OCI-M2 (cell line): Measurements from ENCODE around the gene SOCS1.
"Not testable (repeated sequence)": the region's sequence is repeated elsewhere in the genome, so short reads cannot be mapped to it uniquely, and the experiment has no call there.

Experiments used
- DNase-seq: peaks from one replicate; lab custom pipeline; 2025; ENCODE audit not compliant: unreplicated experiment; lab: John Stamatoyannopoulos, UW

Gene SOCS1

GRCh38 chr16:11229432-11229831, 26.6 kb downstream of the SOCS1 start:
- DNase-seq, result no peak

GRCh38 chr16:11225677-11226549, 30.1 kb downstream of the SOCS1 start:
- no peak for DNase-seq

DNA sequence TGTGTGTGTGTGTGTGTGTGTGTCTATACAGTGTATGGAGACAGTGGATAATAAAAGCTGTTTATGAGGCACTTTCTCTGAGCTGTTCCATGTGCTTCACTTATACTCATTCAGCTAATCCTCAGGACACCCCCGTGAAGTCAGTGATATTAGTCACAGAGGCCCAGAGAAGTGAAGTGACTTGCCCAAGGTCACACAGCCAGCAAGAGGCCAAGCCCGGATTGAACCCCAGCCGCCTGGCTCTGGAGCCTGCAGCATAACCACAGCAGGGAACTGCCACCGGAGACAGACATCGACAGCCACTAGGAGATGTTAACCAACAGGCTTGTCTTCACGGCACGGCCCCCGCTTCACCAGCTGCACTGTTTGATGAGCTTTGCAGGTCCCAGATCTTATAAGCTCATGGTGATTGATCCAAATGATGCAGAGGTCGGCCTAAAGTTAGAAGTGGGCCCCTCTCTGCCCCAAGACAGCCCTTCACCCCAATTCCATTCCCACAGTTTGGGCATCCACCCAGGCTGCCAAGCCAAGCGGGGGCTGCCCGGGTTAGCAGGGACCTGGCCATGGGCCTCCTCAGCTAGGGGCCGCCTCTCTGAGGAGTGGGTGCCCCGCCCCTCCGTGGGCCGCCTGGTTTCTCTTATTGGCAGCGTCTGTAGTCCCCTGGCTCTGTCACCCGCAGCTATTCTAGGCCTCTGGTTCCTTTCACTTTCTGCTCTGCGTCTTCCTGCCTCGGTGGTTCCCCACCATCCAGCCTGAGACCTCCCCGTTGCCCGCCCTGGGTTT, 30.9 kb downstream of the SOCS1 start:
- no peak for DNase-seq

GRCh38 chr16:11224096-11224893, 31.7 kb downstream of the SOCS1 start:
- DNase-seq, result no peak

- DNase-seq, result not testable (repeated sequence)
These were observed 35.5 kb downstream of the SOCS1 start for GRCh38 chr16:11220507-11220906.

DNA sequence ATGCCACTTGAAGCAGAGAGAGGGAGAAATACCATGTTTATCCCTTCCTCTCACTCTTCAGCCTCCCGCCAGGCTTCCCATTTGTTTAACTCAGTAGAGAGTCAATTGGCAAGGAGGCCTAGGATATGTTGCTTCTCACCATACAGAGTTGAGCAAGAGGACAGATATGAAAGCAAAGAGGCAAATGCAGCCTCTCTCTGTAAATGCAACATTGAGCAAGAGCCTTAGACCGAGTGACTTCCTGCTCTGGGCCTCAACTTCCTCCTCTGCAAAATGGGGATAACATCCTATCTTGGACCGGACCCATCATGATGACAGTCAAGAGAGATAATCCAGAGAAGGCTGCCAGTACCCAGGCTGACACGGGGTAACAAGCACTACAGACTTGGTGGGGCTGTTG, 36.8 kb downstream of the SOCS1 start:
- DNase-seq, result no peak

DNA sequence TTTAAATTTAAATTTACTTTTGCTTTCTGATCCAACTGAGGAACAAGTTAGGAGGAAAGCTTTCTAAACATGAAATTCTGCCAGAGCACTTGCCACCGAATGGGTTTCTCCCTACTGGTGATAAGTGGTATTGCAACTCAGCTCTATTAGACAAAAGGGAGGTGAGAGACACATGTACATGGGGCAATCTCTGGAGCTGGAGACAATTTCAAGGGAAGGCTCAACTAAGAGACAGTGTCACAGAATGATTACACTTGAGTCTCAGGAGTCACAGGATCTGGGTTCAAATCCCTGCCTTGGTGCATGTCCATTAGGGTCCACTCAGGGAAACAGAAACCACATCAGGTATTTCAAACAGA, 37.4 kb downstream of the SOCS1 start:
- no peak for DNase-seq

- DNase-seq, result no peak
These were observed 38.1 kb downstream of the SOCS1 start for GRCh38 chr16:11217651-11218603.

DNA sequence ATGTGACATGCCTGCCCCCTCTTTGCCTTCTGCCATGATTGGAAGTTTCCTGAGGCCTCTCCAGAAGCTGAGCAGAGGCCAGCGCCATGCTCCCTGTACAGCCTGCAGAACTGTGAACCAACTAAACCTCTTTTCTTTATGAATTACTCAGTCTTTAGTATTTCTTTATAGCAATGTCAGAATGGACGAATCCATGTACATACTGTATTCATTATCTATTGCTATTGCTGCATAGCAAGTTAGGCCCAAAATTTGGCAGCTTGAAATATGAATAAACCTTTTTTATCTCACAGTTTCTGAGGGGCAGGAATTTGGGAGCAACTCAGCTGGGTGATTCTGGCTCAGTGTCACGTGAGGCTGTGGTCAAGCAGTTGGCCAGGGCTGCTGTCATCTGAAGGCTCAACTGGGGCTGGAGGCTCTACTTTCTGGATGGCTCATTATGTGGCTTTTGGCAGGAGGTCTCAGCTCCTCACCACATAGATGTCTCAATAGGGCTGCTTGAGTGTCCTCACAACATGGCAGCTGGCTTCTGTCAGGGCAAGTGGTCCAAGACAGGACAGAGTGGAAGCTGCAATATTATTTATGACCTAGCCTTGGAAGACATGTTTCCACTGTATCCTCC, 40.0 kb downstream of the SOCS1 start:
- no peak for DNase-seq

DNA sequence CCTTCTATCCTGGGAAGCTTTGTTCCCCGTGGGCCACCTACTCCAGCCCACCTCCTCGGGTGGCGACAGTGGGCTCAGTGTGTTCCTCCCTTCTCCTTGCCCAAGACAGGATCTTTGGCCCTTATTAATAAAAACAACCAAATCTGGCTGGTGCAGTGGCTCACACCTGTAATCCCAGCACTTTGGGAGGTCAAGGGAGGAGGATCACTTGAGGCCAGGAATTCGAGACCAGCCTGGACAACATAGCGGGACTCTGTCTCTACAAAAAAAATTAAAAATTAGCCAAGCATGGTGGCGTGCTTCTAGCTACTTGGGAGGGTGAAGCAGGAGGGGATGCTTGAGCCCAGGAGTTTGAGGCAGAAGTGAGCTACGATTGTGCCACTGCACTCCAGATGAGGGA, 42.2 kb downstream of the SOCS1 start:
- DNase-seq, result no peak

DNA sequence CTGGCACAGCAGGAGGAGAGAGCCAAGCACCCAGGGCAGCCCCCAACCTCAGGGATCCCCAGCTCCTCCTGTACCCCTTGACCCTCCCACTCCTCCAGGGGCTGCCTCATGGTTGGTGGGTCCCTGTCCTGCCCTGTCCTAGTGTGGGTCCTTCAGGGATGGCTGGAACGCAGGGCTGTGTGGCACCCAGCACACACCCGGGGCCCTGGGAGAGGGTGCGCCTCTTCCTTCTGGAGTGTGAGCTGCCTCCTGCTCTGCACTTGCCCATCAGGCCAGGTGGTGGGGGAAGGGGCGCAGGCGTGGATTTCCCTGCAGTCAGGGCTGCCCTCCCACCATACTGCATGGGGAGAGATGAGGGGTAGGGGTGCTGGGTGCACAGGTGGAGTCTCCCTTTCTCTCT, 42.6 kb downstream of the SOCS1 start:
- no peak for DNase-seq

DNA sequence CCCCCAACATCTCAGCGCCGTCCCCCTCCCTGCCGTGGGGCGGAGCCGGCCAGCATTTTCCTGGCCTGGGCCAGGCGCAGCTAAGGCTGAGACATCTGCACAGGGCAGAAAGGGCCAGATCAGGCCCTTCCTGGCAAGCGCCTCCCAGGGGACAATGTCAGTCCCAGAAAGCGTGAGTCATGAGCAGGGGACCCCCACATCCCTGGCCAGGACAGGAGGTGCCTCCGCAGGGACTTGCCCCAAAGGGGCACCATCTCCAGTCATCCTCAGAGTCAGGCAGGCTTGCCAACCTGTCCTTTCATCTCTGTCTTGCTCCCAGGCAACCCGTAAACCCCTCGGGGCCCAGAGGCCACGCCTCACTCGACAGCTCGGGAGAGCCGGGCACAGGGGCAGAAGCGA, 43.2 kb downstream of the SOCS1 start:
- no peak for DNase-seq

DNA sequence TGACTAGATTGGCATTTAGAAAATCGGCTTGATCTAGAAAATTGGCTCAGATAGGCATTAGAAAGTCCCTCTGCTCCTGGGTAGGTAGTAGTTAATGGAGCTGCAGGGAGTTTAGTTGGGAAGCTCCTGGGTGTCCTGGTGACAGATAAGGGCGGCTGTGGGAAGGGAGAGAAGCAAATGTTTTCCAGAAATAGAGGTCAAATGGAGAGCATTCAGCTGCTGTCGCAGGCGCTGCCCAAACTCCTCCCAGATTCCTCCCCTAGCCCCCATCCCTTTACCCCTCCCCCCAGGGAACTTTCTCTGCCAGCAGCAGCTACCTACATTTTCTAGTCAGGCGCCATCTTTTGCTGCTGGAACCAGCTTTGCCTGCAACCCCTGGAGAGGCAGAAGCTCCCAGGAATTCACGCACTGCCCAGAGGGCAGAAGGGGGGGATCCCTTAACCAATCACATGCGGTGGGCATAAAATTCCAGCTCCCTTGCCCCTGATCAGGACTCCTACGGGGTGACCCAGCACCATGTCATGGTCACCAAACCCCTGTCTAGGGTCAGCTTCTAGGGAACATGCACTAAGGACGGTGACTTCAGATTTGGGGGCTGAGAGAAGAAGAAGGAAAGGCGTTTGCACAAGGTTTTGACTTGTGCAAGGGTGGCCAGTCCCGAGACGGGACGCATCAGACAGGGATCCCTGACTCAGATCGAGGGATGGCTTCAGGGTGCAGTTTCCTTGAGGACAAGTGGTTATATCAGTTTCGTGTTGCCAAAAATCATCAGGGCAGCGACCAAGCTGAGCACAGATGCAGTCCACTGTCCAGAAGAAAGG, 43.8 kb downstream of the SOCS1 start:
- no peak for DNase-seq

DNA sequence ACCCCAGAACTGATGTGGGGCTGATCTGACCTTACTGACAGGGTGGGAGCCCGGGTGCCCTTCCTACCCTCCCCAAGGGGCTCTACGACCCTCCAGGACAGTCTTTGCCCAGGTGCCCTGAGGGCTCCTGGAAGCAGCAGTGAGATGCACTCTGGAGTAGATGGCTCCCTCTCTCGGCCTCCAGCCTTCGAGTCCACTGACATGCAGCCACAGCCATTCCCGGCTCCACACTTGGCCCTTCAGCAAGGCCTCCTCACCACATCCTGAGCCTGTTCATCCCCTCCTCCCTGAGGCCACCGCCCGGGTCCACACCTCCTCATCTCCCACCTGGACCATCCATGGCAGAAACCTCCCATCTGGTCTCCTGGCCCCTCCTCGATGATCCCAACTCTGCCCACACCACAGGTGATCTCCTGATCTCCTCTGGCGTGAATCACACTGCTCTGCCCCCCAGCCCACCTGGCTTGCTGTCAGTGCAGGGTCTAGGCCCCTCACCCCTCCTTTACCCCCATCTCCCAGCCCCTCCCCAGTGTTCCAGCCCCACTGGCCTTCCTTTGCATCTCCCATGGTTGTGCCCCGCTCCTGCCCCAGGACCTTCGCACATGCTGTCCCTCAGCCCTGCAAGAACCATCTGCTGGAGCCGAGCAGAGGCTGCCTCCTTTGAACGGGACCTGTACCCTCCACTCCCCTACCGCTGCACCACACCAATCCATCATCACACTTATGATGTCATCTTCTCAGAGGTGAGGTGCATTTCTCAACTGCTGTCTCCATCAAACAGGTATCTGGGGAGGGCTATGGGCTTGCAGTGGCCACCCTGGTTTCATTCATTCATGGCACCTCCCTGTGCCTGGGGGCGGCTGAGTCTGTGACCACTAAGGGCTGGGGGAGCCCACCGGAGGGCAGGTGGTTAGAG, 44.7 kb downstream of the SOCS1 start:
- DNase-seq, result no peak

- DNase-seq, result no peak
These were observed 45.7 kb downstream of the SOCS1 start for GRCh38 chr16:11210260-11210659.

DNA sequence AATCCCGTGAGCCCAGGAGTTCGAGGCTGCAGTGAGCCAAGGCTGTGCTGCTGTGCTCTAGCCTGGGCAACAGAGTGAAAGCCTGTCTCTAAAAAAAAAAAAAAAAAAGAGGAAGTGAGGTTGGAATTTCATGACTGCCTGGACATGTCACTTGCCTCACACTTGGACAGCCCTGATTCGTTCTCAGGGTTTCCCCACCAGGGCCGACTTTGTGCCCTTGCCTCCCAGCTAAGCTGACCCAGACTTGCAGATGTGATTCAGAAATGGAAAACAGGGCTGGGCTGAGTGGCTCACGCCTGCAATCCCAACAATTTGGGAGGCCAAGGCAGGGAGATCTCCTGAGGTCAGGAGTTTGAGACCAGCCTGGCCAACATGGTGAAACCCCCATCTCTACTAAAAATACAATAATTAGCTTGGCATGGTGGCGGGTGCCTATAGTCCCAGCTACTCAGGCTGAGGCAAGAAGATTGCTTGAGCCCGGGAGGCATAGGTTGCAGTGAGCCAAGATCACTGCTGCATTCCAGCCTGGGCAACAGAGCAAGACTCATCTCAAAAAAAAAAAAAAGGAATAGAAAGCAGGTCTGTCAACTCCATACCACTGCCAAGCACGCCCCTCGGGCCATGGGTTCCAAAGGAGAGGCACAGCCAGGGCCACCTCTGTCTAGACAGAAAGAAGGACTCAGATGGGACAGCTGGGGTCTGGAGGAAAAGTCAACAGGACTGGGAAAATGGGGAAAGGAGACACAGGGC, 46.9 kb downstream of the SOCS1 start:
- DNase-seq, result no peak

GRCh38 chr16:11207646-11208045, 48.4 kb downstream of the SOCS1 start:
- no peak for DNase-seq
